HG03521 (cell line): ENCODE results near the gene LRRFIP1.
"Not testable (repeated sequence)": the region's sequence is repeated elsewhere in the genome, so short reads cannot be mapped to it uniquely, and the experiment has no call there.

Experiments used
- ATAC-seq: cut with Tn5 transposase; IDR thresholded peaks from one replicate; pipeline ENCODE4 v1.9.1; 2021; ENCODE audit warnings: mild to moderate bottlenecking, moderate library complexity; ENCODE audit not compliant: unreplicated experiment

Gene LRRFIP1

DNA sequence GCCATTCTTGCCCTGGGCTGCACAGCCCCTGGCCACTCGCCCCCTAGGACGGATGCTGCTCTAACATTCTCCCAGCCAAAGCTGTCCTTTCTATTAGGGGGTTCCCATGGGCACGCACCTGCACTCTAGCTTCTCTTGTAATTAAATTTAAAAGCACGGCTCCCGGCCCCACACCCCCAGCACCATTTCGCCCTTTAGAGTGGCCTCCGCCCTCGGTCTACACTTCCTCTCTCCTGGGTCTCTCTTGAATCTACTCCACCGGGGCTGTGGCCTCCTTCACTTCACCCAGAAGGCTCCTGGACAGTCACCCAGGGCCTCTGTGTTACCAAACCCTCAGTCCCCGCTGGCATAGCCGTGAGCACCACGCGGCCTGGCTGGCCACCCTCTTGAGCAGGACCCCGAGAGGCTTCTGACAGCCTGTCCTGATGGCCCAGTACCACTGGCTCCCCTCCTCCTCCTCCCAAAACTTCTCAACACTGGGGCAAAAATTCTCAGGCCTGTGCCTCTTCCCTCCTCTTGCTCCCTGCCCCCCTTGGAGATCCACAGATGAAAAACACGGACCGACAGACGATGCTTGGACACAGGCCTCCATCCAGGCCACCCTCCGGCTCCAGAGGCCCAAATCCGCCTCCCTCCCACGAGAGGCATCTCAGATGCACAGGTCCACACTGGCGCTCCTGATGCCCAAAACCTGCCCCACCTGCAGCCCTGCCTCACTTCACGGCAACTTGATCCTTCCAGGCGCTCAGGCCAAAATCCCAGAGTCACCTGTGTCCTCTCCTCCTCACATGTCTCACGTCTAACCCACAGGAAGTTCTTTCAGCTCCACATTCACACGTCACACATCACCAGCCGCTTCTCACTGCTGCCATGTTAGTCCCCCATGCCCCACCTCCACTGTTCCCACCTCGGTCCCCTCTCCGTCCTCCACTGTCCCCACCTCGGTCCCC lies 29.9 kb upstream of the LRRFIP1 start:
- no peak for ATAC-seq

DNA sequence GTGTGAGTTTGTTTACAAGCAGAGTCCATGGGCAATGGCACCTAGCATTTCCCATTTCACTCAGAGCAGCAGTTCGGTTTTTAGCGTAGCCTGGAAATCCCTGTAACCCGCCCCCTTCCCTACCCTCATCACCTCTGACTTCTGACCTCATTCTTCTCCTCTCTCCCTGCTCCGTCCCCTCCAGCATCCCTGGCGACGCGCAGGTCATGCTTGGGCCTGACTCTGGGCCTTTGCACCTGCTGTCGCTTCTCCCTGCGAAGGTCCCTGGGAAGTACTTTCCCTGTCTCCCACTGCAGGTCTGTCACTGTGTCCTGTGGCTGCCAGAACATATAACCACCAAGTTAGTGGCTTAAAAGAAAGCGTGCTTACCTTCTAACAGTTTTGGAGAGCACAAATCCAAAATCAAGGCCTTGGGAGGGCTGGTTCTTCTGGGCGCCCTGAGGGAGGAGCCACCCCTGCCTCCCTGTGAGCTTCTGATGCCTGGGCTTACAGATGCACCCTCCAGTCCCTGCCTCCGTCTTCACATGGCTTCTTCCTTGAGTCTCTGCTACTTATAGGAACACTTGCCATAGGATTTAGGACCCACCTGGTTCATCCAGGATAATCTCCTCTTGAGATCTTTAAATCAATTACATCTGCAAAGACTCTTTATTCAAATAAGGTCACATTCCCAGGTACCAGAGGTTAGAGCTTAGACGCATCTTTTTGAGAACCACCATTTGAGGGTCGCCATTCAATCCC lies 28.7 kb upstream of the LRRFIP1 start:
- ATAC-seq, result no peak

DNA sequence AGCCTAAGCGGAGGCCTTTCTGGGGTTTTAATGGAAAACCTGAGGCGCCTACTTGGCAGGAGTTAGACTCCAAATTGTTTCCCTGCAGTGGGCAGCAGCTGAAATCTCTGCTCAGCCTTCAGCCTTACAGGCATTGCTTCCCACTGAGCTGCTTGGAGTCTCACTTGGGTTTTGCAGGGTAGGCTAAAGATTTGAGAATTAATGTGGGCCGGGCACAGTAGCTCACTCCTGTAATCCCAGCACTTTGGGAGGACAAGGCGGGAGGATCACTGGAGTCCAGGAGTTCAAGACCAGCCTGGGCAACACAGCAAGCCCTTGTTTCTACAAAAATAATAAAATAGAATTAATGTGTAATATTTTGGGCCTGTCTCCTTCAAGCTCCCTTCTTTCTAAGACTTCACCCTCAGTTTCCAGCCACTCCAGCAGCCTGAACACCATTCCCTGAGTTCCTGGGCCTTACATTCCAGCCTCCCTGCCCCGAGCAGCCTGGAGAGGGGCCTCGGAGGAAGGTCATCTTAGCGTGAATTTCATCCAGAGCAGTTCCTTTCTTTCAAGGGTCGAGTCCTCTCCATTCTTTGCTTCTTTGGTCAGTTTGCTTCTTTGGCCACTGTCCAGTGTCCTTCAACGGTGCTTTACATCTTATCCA lies 27.8 kb upstream of the LRRFIP1 start:
- no peak for ATAC-seq

DNA sequence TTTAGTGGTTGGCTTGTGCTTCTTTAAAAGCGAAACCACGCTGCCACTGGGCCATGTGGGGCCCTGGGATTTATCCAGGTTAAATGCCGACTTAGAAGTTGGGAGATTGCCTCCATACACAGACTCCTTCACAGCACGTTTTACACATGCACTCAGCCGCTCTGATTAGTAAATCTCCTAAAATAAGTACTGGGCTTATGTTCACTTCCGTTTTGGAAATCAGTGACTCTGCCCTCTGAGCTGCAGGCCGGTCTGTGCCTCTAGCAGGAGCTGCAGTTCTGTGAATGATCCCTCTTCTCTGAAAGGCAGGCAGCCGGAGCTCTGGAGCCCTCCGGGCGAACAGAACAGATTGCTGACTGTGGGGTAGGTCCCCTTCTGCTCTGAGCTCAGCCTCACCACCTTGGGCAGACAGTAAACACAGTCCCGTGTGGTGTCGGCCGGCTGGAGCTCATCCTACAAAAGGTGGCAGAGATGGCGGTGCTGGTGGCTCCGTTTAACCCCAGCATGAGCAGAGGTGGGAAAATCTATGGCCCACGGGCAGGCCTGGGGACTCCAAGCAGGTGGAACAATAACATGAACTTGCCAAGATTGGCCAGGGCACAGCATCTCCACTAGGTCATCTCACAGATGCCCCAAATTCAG lies 27.1 kb upstream of the LRRFIP1 start:
- ATAC-seq, result no peak

DNA sequence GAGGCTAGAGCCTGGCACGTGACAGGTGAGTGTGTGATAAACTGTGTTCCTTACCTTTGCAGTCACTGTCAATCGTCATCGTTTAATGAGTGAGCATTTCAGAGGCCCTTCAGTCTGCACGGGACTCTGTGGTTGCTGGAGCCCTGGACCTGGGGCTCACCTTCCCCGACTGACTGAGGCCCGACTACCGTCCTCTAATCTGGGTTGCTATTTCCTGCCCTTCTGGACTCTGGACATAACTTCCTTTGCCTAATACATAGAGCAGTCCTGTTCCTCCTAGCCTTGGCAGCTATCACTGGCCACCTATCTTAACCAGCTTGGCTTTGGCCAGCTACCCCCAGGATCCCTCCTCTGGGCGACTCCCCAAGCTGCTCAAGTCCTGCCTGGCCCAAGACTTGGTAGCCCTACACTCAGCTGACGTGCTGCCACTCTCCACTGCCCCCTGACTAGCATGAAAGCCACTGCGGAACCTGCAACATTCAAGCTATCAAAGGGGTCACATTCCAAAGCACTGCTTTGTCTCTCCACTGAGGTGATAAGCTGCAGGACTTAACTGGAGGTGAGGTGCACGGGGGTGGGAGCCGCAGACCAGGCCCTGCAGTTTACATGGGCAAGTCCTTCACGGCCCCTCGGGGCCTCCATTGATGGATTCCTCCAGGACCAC lies 25.8 kb upstream of the LRRFIP1 start:
- no peak for ATAC-seq

DNA sequence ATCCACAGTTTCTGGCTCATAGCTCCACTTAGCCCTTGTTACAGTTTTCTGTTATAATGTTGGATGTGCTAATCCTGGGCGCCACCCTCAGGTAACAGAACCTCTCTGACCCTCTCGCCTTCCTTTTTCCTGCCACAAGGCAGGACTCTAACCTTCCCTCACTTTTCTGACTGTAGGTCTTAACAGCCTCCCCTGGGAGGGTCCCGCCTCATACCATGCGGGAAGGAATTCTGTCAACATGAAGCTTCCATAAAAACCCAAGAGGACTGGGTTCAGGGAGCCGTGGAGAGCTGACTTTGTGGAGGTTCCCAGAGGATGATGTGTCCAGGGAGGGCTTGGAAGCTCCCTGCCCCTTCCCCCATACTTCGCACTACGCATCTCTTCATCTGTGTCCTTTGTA lies 25.0 kb upstream of the LRRFIP1 start:
- no peak for ATAC-seq

DNA sequence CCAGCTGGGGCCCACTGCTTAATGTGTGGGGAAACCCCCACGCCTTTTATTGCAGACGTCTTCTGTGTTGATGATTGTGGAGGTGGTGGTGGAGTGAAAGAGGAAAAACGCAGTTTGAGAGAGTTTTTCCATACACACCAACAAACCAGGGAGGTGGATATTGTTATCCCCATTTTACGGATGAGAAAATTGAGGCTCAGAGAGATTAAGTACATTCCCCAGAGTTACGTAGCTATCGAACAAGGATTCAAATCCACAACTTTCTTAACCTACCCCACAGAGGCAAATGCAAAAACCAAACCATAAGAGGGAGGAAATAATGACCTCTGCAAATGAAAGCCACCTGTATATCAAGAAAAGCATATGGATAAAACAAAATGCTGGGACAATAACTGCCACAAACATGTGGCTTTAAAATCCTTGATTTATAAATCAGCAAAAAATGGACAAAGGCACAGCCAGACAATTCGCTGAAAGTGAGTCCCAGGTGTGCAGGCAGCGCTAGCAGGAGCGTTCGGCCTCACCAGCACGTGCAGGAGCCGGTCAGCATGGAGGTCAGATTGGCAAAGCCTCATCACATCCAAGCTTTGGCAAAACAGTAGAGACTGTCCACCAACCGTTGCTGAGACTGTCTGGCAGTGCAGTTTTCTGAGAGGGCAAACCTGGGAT lies 24.2 kb upstream of the LRRFIP1 start:
- no peak for ATAC-seq

DNA sequence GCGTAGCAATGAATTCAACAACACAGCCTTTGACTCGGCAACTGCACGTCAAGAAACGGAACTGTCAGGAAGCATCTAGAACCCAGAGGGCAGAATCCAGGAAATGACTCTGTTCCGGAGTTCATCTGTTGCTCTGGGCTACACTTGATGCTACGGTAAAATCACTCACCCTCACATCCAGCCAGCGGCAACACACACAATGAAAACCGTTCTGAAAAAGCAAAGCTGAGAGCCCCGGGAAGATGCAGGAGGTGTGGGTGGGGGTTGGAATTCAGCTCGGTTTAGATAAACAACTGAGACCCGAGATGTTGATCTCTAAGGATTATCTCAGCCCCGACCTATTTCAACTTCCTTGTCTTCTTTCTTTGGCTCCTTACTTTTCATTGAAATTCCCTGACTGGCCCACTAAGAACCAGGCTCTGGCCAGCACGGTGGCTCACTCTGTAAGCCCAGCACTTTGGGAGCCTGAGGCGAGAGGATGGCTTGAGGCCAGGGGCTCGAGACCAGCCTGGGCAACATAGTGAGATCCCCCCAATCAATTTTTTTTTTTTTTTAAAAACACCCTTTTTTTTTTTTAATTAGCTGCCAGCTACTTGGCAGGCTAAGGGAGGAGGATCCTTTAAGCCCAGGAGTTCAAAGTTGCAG lies 23.5 kb upstream of the LRRFIP1 start:
- ATAC-seq, result peak; percentile 59

DNA sequence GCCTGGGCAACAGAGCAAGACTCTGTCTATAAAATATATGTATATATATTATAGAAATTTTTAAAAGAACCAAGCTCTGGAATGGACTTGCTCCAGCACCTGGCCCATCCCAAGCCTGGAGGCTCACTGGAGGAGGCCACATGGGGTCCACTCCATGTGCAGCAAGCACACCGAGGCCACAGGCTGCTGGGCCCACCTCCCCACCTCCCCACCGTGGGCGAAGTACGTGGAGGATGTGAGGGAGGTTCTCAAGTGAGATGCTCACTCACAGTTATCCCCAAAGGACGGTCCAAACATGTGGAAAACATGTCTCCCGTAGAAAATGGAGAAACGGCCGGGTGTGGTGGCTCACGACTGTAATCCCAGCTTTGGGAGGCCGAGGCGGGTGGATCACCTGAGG lies 23.0 kb upstream of the LRRFIP1 start:
- no peak for ATAC-seq

DNA sequence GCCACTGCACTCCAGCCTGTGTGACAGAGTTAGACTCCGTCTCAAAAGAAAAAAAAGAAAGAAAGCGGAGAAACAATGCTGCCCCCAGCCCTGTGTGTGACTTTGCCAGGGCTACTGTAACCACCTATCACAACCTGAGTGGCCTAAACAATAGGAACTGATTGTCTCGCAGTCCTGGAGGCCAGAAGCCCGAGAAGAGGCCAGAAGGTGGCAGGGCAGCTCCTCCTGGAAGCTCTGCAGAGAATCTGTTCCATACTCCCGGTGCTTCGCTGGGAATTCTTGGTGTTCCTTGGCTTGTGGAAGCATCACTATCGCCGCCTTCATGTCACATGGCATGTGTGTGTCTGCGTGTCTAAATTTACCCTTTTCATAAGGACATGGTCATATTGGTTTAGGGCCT lies 22.4 kb upstream of the LRRFIP1 start:
- no peak for ATAC-seq

DNA sequence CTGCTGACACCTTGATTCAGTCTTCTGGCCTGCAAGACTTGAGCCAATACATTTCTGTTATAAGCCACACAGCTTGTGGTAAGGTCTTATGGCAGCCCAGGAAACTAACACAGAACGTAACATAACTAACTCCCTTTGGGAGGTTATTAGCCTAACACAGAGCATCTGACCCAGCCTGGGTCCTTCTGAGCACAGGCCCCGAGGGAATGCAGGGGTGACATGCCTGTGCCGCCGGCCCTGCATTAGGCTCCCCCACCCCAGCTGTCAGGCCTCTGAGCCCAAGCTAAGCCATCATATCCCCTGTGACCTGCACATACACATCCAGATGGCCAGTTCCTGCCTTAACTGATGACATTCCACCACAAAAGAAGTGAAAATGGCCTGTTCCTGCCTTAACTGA lies 20.9 kb upstream of the LRRFIP1 start:
- ATAC-seq, result not testable (repeated sequence)

DNA sequence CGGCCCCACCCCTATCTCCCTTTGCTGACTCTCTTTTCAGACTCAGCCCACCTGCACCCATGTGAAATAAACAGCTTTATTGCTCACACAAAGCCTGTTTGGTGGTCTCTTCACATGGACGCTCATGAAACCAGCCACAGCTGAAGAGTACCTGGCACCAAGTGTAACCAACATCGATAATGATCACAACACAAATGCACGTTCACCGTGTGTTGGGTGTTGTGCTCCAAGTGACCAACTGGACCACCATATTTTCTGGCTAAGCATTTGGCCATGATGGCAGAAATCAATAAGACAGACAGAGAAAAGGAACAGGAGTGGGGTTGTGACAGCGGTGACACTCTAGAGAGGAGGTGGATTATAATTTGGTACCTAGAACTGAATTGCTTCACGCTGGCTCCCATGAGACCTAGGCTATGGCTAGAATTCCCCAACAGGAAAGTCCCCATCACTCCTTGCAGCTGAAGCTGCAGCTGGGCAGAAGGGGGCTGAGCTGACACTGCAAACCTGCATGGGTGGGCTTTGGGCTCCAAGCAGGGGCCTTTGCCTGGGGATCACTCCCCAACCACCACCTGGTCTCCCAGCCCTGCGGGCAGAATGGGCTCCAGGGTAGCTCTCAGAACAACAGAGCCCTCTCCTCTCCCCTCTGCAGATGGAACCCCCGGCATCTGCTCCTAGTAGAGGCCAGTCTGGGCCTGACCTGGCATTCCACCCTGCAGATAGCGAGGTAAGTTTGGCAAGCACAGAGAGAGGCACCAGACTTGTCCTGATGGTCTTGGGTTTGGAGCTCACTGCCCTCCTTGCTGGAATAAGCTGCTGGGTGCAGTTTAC lies 14.6 kb upstream of the LRRFIP1 start:
- ATAC-seq, result no peak

DNA sequence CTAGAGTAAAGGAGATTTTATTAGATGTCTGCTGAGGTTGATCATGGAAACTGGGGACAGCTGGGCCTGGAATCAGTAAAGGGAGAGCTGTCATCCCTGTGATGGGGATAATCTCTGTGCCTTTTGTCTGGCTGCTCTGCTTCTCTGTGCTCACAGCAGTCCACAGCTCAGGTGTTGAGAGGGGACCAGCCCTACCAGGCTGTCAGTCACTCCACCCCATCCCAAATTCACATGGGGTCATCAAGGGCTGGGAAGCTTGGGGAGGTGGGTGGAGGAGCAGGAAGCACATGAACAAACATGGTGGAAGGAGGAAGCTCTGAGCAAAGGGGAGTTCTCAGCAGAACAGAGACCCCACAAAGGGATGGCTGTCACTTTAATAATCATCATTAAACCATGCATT lies 13.7 kb upstream of the LRRFIP1 start:
- no peak for ATAC-seq

DNA sequence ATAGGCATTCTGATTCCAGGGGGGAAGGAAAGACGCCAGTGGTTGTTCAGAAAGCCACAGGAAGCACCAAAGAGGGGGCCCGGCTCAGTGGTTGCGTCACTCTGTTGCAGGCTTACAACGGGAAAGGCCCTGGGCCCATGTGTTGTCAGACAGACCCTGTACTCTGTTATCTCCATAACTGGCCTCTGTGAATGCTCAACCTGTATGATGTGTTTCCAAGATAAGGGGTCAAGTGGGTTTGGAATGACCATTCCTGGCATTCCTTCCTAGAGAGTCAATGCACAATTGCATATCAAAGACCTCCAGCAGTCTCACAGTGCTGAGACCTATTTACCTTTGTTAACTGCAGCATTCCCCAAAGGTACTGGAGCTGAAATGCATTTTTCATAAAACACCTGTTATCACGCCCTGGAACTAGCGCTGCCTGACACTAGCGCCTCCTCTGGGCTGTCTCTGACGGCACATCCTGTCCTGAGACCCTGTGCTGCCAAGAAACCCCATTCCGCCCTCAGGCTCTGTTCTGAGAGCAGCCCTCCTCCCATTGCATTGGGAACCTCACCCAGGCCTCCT lies 13.2 kb upstream of the LRRFIP1 start:
- no peak for ATAC-seq

DNA sequence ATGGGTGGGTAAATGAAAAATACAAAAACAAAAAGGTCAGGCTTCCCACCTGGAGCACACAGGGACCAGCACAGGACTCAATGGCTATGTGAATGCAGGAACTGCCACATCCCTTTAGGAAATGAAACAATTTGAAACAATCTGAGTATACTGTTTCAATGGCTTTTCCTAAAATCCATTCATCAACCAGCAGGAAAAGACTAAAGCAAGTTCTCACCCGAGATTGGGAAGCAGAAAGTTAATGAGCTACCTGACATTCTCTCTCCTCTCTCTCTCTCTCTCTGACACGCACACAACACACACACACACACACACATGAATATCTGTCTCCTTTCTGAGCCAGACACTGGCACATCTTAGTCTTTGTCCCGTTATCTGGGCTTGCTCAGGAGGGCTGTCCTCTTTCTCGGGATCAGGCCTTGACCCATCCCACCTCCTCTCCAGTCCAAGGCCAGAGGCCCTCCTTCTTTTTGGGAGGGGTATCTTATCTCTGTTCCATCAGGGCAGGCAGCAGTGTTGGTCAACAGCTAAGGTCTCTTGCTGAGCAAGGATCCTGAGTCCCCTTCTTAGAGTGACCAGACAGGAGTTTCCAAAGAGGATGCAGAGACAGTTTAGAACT lies 11.6 kb upstream of the LRRFIP1 start:
- ATAC-seq, result no peak

DNA sequence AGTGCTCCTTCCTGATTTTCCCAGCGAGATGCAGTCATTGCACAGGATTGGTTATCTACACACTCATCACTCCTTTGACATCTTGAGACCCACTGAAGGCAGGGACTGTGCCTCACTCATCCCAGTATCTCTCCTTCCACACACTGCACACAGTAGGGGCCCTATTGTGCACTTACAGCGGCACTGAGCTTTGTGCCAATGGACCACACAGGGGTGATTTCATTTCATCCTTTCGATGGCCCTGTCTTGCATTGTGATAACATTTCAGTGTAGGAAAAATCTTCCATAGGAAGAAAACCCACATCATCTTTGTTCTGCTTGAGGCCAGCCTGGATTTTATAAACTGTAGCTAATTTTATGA lies 11.0 kb upstream of the LRRFIP1 start:
- no peak for ATAC-seq

DNA sequence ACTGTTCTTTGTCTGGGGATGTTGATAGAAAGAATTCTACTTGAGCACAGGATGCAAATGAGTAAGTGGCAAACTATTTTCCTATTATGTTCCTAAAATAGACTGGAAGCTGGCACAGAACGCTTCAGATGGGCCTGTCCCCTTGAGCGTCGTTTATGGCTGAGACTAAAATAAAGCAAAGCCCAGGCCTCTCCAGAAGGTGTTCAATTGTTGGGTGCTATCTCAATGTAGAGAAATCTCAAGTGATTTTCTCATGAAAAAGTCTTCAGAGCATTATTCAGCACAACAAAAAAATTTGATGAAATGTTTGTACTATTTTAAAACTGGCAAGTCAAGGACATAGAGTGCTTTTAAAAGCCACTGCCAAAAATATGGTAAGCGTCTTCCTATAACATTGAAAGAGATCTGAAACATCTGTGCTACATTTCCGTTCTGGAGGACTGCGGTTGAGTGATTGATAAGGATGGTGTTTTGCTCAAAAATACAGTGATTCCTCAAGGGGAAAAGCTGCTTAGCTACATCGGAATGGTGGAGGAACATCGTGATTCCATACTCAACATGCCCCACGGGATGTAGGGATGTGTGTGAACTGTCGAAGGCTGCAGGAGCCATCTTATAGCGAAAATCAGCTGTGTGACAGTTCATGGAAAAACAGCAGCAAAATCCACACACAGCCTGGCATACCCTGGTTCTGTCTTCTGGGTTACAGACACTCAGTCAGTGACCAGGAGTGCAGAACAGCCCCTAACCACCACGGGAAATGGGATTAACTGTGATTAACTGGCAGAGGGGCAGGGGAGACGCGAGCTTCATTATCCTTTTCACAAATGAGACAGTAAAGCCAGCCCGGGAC lies 10.4 kb upstream of the LRRFIP1 start:
- no peak for ATAC-seq
